ENCODE data around the gene ORC1.

ORC1 gene

GRCh38 chr1:52404116-52404974 is at the start of gene ORC1, which contains the start of gene PRPF38A:
Gene ORC1 (minus strand): TSS chr1:52404423. CDS start chr1:52402223, 2,200 bp downstream.
Gene PRPF38A (plus strand): TSS chr1:52404602. CDS start chr1:52404750, 148 bp downstream.
- DNase-seq, result peak; percentile 96

DNA sequence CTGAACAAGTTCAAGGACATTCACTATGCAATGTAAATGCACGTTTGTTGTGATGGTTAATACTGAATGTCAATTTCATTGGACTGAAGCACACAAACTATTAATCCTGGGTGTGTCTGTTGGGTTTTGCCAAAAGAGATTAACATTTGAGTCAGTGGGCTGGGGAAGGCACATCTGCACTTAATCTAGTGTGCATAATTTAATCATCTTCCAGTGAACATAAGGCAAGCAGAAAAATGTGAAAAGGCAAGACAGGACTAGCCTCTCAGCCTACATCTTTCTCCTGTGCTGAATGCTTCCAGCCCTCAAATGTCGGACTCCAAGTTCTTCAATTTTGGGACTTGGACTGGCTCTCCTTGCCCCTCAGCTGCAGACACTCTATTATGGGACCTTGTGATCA is 40.2 kb upstream of the ORC1 start:
- no peak for DNase-seq

DNA sequence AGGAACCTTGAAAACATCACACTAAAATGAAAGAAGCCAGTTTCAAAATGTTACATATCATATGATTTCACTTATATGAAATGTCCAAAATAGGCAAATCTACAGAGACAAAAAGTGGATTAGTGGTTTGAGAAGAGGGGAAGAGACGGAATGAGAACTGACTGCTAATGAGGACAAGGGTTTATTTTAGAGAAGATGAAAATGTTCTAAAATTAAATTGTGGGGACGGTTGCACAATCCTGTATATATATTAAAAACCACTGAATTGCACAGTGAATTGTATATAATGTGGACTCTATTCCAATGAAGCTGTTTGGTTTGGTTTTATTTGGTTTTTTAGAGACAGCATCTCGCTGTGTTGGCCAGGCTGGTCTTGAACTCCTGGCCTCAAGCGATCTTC is 35.8 kb upstream of the ORC1 start:
- no peak for DNase-seq

DNA sequence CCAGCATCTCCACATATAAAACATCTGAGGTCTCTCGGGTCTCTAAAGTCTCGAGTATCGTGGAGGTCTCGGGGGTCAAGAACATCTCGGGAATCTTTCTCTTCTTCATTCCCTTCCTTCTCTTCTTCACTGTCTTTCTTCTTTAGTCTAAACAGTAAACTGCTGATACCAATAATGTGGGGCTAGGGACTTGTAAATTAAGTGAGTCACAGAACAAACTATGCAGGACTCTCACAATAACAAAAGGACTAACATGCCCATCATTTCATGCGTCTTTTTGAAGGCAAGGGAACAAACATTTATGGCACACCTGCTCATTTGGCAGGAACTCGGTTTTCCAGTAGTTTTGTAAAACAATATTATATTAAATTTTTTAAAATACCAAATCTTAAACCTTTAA is 32.6 kb upstream of the ORC1 start:
- DNase-seq, result no peak

DNA sequence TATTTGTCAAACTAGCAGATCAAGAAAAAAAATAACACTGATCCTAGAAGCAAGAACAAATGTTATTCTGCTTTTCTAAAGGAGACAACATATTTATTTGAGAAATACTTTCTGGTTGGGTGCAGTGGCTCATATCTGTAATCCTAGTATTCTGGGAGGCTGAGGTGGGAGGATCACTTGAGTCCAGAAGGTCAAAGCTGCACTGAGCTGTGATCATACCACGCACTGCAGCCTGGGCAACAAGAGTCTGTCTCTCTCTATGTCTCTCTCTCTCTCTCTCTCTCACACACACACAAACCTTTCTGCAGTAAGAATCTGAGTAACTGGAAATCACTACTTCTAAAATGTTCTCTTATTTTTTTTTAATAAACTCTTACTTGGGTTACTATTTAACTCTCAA is 31.4 kb upstream of the ORC1 start:
- no peak for DNase-seq

DNA sequence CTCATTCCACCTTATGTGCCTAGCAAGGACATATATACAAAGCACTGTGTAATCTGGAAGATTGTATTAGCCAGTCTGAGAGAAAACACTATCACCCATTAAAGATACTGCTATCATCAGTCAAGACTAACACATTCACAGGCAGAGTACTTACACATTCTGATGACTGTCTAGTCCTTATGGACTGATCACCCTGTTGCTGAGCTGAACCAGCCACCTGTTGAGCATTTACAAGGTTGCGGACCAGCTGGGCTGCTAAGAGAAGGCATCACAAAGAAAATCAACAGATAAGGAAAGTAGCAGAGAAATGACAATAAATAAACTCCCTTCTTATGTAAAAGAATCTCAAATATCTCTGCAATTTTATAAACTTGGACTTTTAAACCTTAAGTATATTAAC is 31.0 kb upstream of the ORC1 start:
- no peak for DNase-seq

- DNase-seq, result no peak
Observed at GRCh38 chr1:52432807-52433206, 28.6 kb upstream of the ORC1 start.

DNA sequence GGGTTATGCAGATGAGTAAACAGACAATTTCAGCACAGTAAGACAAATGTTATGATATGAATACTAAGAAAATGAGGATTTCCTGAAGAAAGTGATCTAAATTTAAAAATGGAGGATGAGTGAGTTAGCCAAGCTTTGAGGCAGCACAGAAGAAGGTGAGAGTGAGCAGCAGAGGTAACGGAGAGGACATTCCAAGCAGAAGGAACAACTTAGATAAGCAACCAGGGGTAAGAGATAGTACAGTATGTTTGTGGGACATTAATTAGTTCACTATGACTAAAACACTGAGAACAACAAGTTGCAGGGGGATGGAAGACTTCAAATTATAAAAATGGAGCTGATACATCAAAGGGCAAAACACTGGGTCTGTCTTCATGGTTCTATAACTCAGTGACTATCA is 22.9 kb upstream of the ORC1 start:
- DNase-seq, result no peak

GRCh38 chr1:52426371-52426770 is 22.1 kb upstream of the ORC1 start:
- no peak for DNase-seq

DNA sequence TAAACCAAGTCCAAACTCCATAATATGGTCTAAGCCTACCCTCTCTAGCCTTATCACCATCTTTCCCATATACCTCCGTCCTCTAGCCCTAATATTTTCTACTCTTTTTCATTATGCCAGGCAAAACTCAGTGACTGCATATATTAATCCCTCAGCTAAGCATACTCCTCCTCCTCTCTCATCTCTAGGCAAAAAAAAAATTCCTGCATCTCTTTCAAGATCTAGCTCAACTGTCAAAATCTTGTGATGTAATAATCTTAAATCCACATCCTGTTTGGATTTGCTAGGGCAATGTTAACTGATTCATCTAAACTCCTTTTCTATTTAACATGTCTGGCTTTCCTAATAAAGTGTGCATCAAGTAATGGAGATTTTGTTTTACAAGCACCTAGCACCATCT is 20.6 kb upstream of the ORC1 start:
- peak in 1 of 2 experiments; percentile 18 for DNase-seq

DNA sequence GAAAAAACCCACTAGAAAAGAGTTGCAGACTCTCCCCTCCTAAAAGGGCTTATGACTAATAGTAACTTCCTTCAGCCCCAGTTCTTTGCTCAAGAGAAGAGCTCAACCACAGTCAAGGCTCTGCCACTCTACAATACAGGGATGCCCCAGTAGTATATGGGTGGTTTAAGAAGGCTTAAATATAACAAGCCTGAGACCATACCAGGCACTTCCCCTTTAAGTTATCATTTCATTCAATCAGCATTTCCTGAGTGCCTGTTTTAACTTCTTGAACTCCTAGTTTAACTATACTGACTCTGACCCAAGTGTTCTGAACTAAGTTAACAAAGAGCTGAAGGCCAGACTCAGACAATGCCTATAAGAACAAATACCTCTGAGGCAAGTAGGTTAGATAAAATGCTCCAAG is 20.0 kb upstream of the ORC1 start:
- DNase-seq, result peak; percentile 93 to 96

GRCh38 chr1:52423771-52424170 is 19.5 kb upstream of the ORC1 start:
- peak; percentile 62 to 68 for DNase-seq

GRCh38 chr1:52423055-52423454 is 18.8 kb upstream of the ORC1 start:
- DNase-seq, result no peak

GRCh38 chr1:52420713-52421112 is 16.5 kb upstream of the ORC1 start:
- DNase-seq, result no peak

DNA sequence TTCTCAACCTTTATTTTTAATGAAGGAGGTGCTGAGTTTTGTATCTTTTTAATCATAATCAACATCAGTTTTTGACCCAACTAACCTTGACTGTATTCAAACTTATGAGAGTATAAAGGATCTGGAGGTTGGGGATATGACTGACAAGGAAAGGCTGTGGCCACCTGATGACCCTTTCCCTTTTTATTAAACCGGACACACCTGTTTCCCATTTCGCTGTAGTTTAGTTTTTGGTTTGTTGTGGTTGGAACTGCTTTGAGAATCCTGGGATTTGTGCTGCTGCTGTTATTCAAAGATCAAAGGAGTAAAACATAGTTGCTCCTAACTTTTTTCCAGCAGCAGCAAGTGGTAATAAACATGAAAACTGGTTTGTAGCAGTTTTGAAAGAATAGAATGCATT is 12.6 kb upstream of the ORC1 start:
- DNase-seq, result no peak

DNA sequence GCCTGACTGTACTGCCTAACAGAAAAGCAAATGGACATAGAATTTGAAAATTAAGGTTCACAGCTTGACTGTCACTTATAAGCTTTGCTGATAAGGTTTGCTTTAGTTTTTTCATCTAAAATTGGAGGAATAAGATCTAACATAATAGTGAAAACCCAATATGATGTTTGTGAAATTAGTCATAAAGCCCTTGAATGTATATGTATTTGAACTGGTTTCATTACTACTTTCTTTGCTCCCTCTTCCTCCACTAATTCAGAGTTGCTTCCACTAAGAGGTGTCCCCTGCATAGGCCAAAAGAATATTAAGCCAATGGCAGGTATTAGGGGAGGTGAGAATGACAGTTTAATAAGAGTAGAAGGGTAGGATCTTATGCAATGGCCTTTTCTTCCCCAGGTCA is 10.7 kb upstream of the ORC1 start:
- no peak for DNase-seq

DNA sequence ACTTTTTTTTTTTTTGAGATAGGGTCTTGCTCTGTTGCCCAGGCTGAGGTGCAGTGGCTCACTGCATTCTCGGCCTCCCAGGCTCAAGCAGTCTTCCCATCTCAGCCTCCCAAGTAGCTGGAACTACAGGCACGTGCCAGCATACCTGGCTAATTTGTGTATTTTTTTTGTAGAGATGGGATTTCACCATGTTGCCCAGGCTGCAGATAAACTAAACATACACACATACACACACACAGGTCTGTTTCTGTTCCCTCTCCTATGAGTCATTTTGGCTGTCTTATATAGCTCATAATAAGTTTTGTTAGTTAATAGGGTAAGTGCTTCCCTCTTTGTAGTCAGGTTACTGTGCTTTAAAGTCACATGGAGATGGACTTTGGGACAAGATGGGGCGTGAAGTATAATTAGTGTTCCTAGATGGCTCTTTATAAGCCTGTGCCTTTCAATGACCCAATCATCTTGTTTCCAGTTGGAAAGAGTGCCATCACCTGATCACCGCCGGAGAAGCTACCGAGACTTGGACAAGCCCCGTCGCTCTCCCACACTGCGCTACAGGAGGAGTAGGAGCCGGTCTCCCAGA is 9.3 kb upstream of the ORC1 start:
- no peak for DNase-seq

- DNase-seq, result no peak
Observed at GRCh38 chr1:52404975-52405338, 734 bp upstream of the ORC1 start.

DNA sequence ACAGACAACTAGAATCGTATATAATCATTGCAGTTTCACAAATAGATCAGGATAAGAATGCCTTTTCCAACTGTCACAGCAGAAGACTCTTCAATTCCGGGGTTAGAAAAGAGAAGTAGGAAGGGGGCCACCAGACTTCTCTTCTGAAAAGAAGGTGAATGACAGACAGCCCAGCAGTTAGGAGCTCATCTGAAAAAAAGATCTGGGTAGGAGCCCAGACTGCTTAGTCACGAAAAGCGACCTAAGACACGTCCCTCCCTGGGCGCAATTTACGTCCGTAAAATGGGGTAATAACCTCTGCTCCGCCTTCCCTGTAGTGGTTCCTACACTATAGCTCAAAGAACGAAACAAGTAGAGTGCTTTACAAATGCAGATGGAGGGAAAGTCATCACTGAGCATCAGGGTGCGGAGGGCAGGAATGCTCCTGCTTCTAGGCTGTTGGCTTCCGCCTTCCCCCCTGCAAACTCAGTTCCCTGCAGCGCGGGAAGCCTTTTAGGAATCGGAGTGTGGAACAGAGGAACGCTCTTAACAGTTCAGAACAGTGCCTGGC is 582 bp downstream of the ORC1 start:
- DNase-seq, result peak; percentile 70 to 71

GRCh38 chr1:52402860-52403240 is 1.4 kb downstream of the ORC1 start:
- DNase-seq, result no peak

- no peak for DNase-seq
Observed at GRCh38 chr1:52400131-52400530, 4.1 kb downstream of the ORC1 start.

DNA sequence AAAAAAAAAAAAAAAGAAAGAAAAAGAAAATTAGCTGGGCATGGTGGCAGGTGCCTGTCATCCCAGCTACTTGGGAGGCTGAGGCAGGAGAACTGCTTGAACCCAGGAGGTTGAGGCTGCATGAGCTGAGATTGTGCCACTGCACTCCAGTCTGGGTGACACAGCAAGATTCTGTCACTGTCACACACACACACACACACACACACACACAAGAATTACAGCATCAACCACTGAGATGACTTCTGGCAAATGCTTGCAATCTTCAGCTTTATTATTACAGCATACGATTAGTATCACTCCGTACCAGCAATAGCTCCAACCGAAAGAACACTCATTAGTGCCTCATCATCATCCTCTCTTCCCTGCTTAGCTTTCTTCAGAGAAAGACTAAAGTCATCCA is 4.6 kb downstream of the ORC1 start:
- DNase-seq, result no peak

DNA sequence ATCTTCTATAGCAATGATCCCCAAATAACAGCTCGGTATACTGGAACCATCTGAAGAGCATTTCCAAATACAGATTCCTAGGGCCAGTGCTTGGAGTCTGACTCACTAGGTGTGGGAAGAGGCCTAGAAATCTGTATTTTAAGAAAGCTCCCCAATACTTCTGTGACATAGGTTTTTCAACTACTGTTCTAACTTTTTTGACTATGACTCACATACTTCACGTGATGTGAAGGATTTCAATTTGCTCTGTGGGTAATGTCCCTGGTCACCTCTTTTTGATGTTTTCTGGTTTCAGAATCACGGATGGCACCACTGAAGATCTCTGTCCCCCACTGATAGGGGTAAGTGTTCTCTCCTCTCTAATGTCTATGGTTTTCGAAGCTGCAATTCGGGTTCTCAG is 11.0 kb downstream of the ORC1 start:
- no peak for DNase-seq

DNA sequence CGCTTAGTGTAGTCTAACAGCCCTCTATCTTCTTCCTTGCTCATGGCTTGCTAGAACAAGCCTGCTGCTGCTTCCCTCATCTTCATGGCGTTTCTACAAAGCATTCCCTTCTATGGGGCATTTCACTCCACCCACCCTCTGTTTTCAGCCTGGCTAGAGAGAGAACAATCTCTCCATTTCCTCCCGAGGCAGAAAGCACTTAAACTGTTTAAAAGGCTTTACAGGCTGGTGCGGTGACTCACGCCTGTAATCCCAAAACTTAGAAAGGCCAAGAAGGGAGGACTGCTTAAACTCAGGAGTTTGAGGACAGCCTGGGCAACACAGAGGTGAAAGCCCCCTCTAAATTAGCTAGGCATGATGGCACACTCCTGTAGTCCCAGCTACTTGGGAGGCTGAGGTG is 17.8 kb downstream of the ORC1 start:
- DNase-seq, result no peak
